A549 (cell line): ENCODE data around the gene MVD. TPM values are rescaled to one million over a fixed set of nuclear protein-coding genes. Genes with fewer than 3 reads are reported as not detected.

Source experiments
- ATAC-seq, 2 experiments: fragments of 200-7000 bp in 1 of 2; fragments of >200 bp in 1 of 2; cut with Nextera tagmentation in 1 of 2; cut with Tn5 transposase in 1 of 2; 3 replicates each; pipeline versions ENCODE4 v1.8.0 to v1.9.1; 2018 to 2020; ENCODE audit warnings: mild to moderate bottlenecking in 1 of 2, moderate library complexity in 1 of 2
- CTCF ChIA-PET: fragments of 300-600 bp; sonication (Branson Sonifier 250); formaldehyde crosslinking; extraction: SDS; loops from one replicate; lab custom pipeline; 2021; ENCODE audit warnings: antibody characterized with exemption, inconsistent platforms; lab: Yijun Ruan, JAX
- POLR2A ChIA-PET: fragments of 350-600 bp; formaldehyde crosslinking; extraction: SDS; loops from one replicate; lab custom pipeline; 2021; ENCODE audit warnings: antibody characterized with exemption, inconsistent platforms; lab: Yijun Ruan, JAX
- DNase-seq, 2 experiments: peaks; one replicate each; pipeline versions ENCODE4 v3.0.0 to v3.0.0-alpha.2; 2011 to 2016; ENCODE audit warnings: low read depth in 1 of 2, low spot score in 1 of 2
- FAIRE-seq: peaks from 2 replicates; lab custom pipeline; 2011; peaks lifted over from hg19 to GRCh38; lab: Jason Lieb, UNC
- H3K27ac ChIP-seq, 2 experiments: fragments of >200 bp; sonication (Bioruptor Twin); formaldehyde crosslinking; 3 replicates each; pipeline ENCODE4 v1.5.1; 2016 to 2017
- H3K4me1 ChIP-seq: fragments of >200 bp; sonication (Bioruptor Twin); formaldehyde crosslinking; 3 replicates; pipeline ENCODE4 v1.6.1; 2016
- H3K4me2 ChIP-seq: fragments of >200 bp; sonication (Bioruptor Twin); formaldehyde crosslinking; 3 replicates; pipeline ENCODE4 v1.6.1; 2016
- H3K4me3 ChIP-seq: fragments of >200 bp; sonication (Bioruptor Twin); formaldehyde crosslinking; 3 replicates; pipeline ENCODE4 v1.5.1; 2016
- H3K9me3 ChIP-seq: fragments of >200 bp; sonication (Bioruptor Twin); formaldehyde crosslinking; 3 replicates; pipeline ENCODE4 v1.6.1; 2016
- E2F6 ChIP-seq: IDR thresholded peaks from 2 replicates; pipeline ENCODE4 v1.6.1; 2012; ENCODE audit warnings: low read depth, borderline replicate concordance
- EHF ChIP-seq: fragments of 250-450 bp; sonication (Bioruptor Pico); IDR thresholded peaks from 2 replicates; pipeline ENCODE4 v1.5.0; 2020; ENCODE audit warnings: mild to moderate bottlenecking
- EHMT2 ChIP-seq: fragments of 200-600 bp; sonication (generic); IDR thresholded peaks from 2 replicates; pipeline ENCODE4 v1.6.1; 2016; ENCODE audit warnings: antibody characterized with exemption, low read depth, mild to moderate bottlenecking, moderate library complexity
- EP300 ChIP-seq, 2 experiments: fragments of >200 bp; sonication (Bioruptor Twin); formaldehyde crosslinking; IDR thresholded peaks; 2 replicates in 1 of 2; 3 replicates in 1 of 2; pipeline ENCODE4 v1.6.1; 2016 to 2017
- FOSL2 ChIP-seq, 2 experiments: fragments of 450-650 bp in 1 of 2; fragments of >200 bp in 1 of 2; sonication (Bioruptor Twin) in 1 of 2; formaldehyde crosslinking; IDR thresholded peaks; 2 replicates each; pipeline versions ENCODE4 v1.5.0 to v1.6.1; 2016 to 2020; ENCODE audit warnings: mild to moderate bottlenecking in 1 of 2, moderate library complexity in 1 of 2
- FOXS1 ChIP-seq: fragments of 250-450 bp; sonication (Bioruptor Pico); IDR thresholded peaks from 2 replicates; pipeline ENCODE4 v1.5.0; 2020; ENCODE audit warnings: mild to moderate bottlenecking, moderate library complexity
- GATA3 ChIP-seq: IDR thresholded peaks from 2 replicates; pipeline ENCODE4 v1.6.1; 2012; ENCODE audit warnings: borderline replicate concordance
- HDAC2 ChIP-seq: fragments of 200-600 bp; sonication (generic); IDR thresholded peaks from 2 replicates; pipeline ENCODE4 v1.6.1; 2016
- HEYL ChIP-seq: fragments of 250-450 bp; sonication (Bioruptor Pico); IDR thresholded peaks from 2 replicates; pipeline ENCODE4 v1.8.0; 2021; ENCODE audit warnings: mild to moderate bottlenecking, moderate library complexity
- HOXA7 ChIP-seq: fragments of 250-450 bp; sonication (Bioruptor Pico); IDR thresholded peaks from 2 replicates; pipeline ENCODE4 v1.5.0; 2020; ENCODE audit warnings: mild to moderate bottlenecking, moderate library complexity
- JUN ChIP-seq, 2 experiments: fragments of >200 bp; sonication (Bioruptor Twin); formaldehyde crosslinking; IDR thresholded peaks; 2 replicates in 1 of 2; 3 replicates in 1 of 2; pipeline ENCODE4 v1.6.1; 2016 to 2017
- JUNB ChIP-seq: fragments of >200 bp; sonication (Bioruptor Twin); formaldehyde crosslinking; IDR thresholded peaks from 2 replicates; pipeline ENCODE4 v1.6.1; 2016
- MYC ChIP-seq: IDR thresholded peaks from 2 replicates; pipeline ENCODE4 v1.6.1; 2012; ENCODE audit warnings: mild to moderate bottlenecking, inconsistent platforms, low read length, improper control_type of control experiment, borderline replicate concordance
- NFE2L2 ChIP-seq: fragments of 150-350 bp; conservative IDR thresholded peaks from 2 replicates; pipeline ENCODE4 v1.6.1; 2014; ENCODE audit warnings: low read length
- PHF8 ChIP-seq: fragments of 200-600 bp; sonication (generic); IDR thresholded peaks from 2 replicates; pipeline ENCODE4 v1.6.1; 2016; ENCODE audit warnings: low read depth, mild to moderate bottlenecking, antibody characterized with exemption, moderate library complexity, borderline replicate concordance
- RAD21 ChIP-seq, 2 experiments: fragments of >200 bp in 1 of 2; sonication (Bioruptor Twin) in 1 of 2; formaldehyde crosslinking in 1 of 2; IDR thresholded peaks in 1 of 2; conservative IDR thresholded peaks in 1 of 2; 2 replicates in 1 of 2; 3 replicates in 1 of 2; pipeline ENCODE4 v1.6.1; 2012 to 2018; ENCODE audit warnings: inconsistent platforms in 1 of 2
- RFX5 ChIP-seq: fragments of 450-650 bp; IDR thresholded peaks from 2 replicates; pipeline ENCODE4 v1.7.1; 2014; ENCODE audit warnings: antibody characterized with exemption, mild to moderate bottlenecking, moderate library complexity
- RNF2 ChIP-seq: fragments of 200-600 bp; sonication (generic); IDR thresholded peaks from 2 replicates; pipeline ENCODE4 v1.6.1; 2016; ENCODE audit warnings: low read depth, mild to moderate bottlenecking, antibody characterized with exemption, moderate library complexity, borderline replicate concordance
- SREBF2 ChIP-seq: fragments of 450-650 bp; IDR thresholded peaks from 2 replicates; pipeline ENCODE4 v1.6.1; 2014; ENCODE audit warnings: mild to moderate bottlenecking, moderate library complexity
- TFCP2L1 ChIP-seq: fragments of 250-450 bp; sonication (Bioruptor Pico); IDR thresholded peaks from 2 replicates; pipeline ENCODE4 v1.5.0; 2021; ENCODE audit warnings: mild to moderate bottlenecking
- ZC3H11A ChIP-seq: fragments of 450-650 bp; IDR thresholded peaks from 2 replicates; pipeline ENCODE4 v1.6.1; 2014; ENCODE audit warnings: antibody characterized with exemption, mild to moderate bottlenecking
- ZNF302 ChIP-seq: fragments of 250-450 bp; sonication (Bioruptor Pico); IDR thresholded peaks from 2 replicates; pipeline ENCODE4 v1.9.0; 2021; ENCODE audit warnings: inconsistent platforms, mild to moderate bottlenecking, moderate library complexity
- ZSCAN20 ChIP-seq: fragments of 250-450 bp; sonication (Bioruptor Pico); IDR thresholded peaks from 2 replicates; pipeline ENCODE4 v1.8.0; 2022; ENCODE audit warnings: mild to moderate bottlenecking, moderate library complexity
- WGBS: methylation state at CpG from one replicate; pipeline ENCODE4 v1.1.6; 2017; ENCODE audit errors: missing lambda C conversion rate; 5-methylcytosine and 5-hydroxymethylcytosine counted together
- polyA plus RNA-seq, 4 experiments: library from polyadenylated mRNA; depleted of rRNA in 3 of 4; stranded (reverse); fragments of >200 nt; fragmentation: RNase III in 1 of 4; extraction: RNeasy Plus Mini Kit Qiagen cat#74134 plus additional on column Dnase treatment in 1 of 4; gene quantifications; 2 replicates in 3 of 4; 3 replicates in 1 of 4; pipeline ENCODE4 v1.2.3, GENCODE V29; 2011 to 2017
- TF ChIP-seq, protein P1 (sequence below): fragments of 200-600 bp; sonication (generic); IDR thresholded peaks from 2 replicates; pipeline ENCODE4 v1.6.1; 2016; ENCODE audit warnings: antibody characterized with exemption, mild to moderate bottlenecking, moderate library complexity
- TF ChIP-seq, protein P2 (sequence below): IDR thresholded peaks from 2 replicates; pipeline ENCODE4 v1.6.1; 2012

Gene MVD
- polyA plus RNA-seq, 2 of the 4 experiments (the other 2 are of a cell fraction) = 5.8 to 43.1 TPM

GRCh38 chr16:88624977-88625576 is 37.8 kb downstream of the MVD start:
- Histone ChIP-seq H3K4me2 (no peak overlapping the region), H3K4me3 (no peak overlapping the region), H3K27ac (no peak overlapping the region)
- ATAC-seq (no peak), FAIRE-seq (no peak)
- POLR2A ChIA-PET = no interaction called here
- CTCF ChIA-PET = interaction anchor here (1.1 kb wide), 1 partner anchor 8 kb away, joined by 5 read pairs; no protein-coding TSS in a partner anchor
- TF ChIP-seq RFX5 = no peak
- no peak for TF ChIP-seq EHF (CRISPR knock-in tag)
- TF ChIP-seq E2F6 = no peak
- no peak for TF ChIP-seq NFE2L2
- no peak for TF ChIP-seq HOXA7 (CRISPR knock-in tag)
- no peak for TF ChIP-seq JUNB
- TF ChIP-seq, all 56 proteins: peak for 0
- Histone ChIP-seq H3K9me3 (no peaks in the 10 kb centered on the region), H3K4me1 (no peaks in the 10 kb centered on the region)
- WGBS = 94% methylated on average over 15 of the region's 17 CpGs
- no peak for DNase-seq

- 90% methylated on average over 9 of the region's 18 CpGs for WGBS
- no peaks in the 10 kb centered on the region for H3K4me1 ChIP-seq
- ChIA-PET POLR2A (no interaction called here), CTCF (no interaction called here)
- H3K9me3 ChIP-seq = no peaks in the 10 kb centered on the region
- TF ChIP-seq, protein P1, sequence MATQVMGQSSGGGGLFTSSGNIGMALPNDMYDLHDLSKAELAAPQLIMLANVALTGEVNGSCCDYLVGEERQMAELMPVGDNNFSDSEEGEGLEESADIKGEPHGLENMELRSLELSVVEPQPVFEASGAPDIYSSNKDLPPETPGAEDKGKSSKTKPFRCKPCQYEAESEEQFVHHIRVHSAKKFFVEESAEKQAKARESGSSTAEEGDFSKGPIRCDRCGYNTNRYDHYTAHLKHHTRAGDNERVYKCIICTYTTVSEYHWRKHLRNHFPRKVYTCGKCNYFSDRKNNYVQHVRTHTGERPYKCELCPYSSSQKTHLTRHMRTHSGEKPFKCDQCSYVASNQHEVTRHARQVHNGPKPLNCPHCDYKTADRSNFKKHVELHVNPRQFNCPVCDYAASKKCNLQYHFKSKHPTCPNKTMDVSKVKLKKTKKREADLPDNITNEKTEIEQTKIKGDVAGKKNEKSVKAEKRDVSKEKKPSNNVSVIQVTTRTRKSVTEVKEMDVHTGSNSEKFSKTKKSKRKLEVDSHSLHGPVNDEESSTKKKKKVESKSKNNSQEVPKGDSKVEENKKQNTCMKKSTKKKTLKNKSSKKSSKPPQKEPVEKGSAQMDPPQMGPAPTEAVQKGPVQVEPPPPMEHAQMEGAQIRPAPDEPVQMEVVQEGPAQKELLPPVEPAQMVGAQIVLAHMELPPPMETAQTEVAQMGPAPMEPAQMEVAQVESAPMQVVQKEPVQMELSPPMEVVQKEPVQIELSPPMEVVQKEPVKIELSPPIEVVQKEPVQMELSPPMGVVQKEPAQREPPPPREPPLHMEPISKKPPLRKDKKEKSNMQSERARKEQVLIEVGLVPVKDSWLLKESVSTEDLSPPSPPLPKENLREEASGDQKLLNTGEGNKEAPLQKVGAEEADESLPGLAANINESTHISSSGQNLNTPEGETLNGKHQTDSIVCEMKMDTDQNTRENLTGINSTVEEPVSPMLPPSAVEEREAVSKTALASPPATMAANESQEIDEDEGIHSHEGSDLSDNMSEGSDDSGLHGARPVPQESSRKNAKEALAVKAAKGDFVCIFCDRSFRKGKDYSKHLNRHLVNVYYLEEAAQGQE = no peak
- TF ChIP-seq SREBF2 (no peak), JUN (IDR thresholded peaks at IDR 0.05) (no peak), FOXS1 (CRISPR knock-in tag) (no peak), ZSCAN20 (CRISPR knock-in tag) (no peak), ZC3H11A (no peak), MYC (no peak), PHF8 (no peak), FOSL2 (IDR thresholded peaks at IDR 0.05) (no peak), FOSL2 (CRISPR knock-in tag; IDR thresholded peaks at IDR 0.05) (no peak), EHF (CRISPR knock-in tag) (no peak), RNF2 (no peak), NFE2L2 (no peak), HDAC2 (no peak), ZNF302 (CRISPR knock-in tag) (no peak), HEYL (CRISPR knock-in tag) (no peak)
- TF ChIP-seq, protein P2, sequence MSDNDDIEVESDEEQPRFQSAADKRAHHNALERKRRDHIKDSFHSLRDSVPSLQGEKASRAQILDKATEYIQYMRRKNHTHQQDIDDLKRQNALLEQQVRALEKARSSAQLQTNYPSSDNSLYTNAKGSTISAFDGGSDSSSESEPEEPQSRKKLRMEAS = no peak
- no peak overlapping the region for H3K4me3 ChIP-seq
- H3K27ac ChIP-seq = no peak overlapping the region
- H3K4me2 ChIP-seq = no peak overlapping the region
- ATAC-seq (no peak), DNase-seq (no peak), FAIRE-seq (no peak)
Measured at GRCh38 chr16:88624481-88624880, 38.4 kb downstream of the MVD start.

GRCh38 chr16:88623858-88624257 is 39.0 kb downstream of the MVD start:
- POLR2A ChIA-PET = no interaction called here
- CTCF ChIA-PET = interaction anchor here (1.4 kb wide), 1 partner anchor 72 kb away, joined by 3 read pairs; no protein-coding TSS in a partner anchor
- TF ChIP-seq E2F6 = no peak
- no peak for TF ChIP-seq FOXS1 (CRISPR knock-in tag)
- TF ChIP-seq EHMT2 = no peak
- TF ChIP-seq RNF2 = no peak
- TF ChIP-seq EP300 (IDR thresholded peaks at IDR 0.05) = no peak
- no peak for TF ChIP-seq JUN (IDR thresholded peaks at IDR 0.05)
- TF ChIP-seq TFCP2L1 (CRISPR knock-in tag) = no peak
- TF ChIP-seq, protein P1 = no peak
- TF ChIP-seq GATA3 = no peak
- TF ChIP-seq RAD21 (conservative IDR thresholded peaks at IDR 0.05 in 1 of 2, IDR thresholded peaks at IDR 0.05 in 1 of 2) = no peak

More at GRCh38 chr16:88623858-88624257, 39.0 kb downstream of the MVD start:
- Histone ChIP-seq H3K4me1 (no peaks in the 10 kb centered on the region), H3K4me3 (no peak overlapping the region), H3K27ac (no peak overlapping the region), H3K4me2 (no peak overlapping the region), H3K9me3 (no peaks in the 10 kb centered on the region)
- FAIRE-seq (no peak), ATAC-seq (no peak), DNase-seq (no peak)
- WGBS = 88% methylated on average over 10 of the region's 13 CpGs
